Lung (tissue), 12 donors: ENCODE data around the gene FZD2. TPM values are rescaled to one million over a fixed set of nuclear protein-coding genes. Genes with fewer than 3 reads are reported as not detected.
"Not testable (repeated sequence)": the region's sequence is repeated elsewhere in the genome, so short reads cannot be mapped to it uniquely, and the experiment has no call there.

Source experiments
- ATAC-seq: fragments of 200-7000 bp; cut with Tn5 transposase; one replicate; pipeline ENCODE4 v1.9.1; 2020; ENCODE audit warnings: moderate number of reproducible peaks; ENCODE audit not compliant: insufficient read depth, low FRiP score
- DNase-seq, 3 donors: peaks; one replicate each; pipeline ENCODE4 v3.0.0-alpha.2; 2013 to 2017
- H3K27ac ChIP-seq, 2 donors: one replicate each; pipeline ENCODE4 v1.5.1; 2013; ENCODE audit warnings: mild to moderate bottlenecking in 2 of 2, moderate library complexity in 2 of 2, control low read depth in 1 of 2, inconsistent platforms in 1 of 2, low read depth in 1 of 2, low read length in 1 of 2
- H3K27me3 ChIP-seq, 3 donors: one replicate each; pipeline ENCODE4 v1.5.1; 2013; ENCODE audit warnings: low read length in 2 of 3; ENCODE audit not compliant: control insufficient read depth in 3 of 3, insufficient read depth in 3 of 3
- H3K36me3 ChIP-seq, 4 donors: one replicate each; pipeline ENCODE4 v1.5.1; 2013; ENCODE audit warnings: low read length in 4 of 4, mild to moderate bottlenecking in 1 of 4, moderate library complexity in 1 of 4; ENCODE audit not compliant: control insufficient read depth in 4 of 4, insufficient read depth in 4 of 4
- H3K4me1 ChIP-seq, 5 donors: one replicate each; pipeline ENCODE4 v1.5.1; 2013; ENCODE audit warnings: low read length in 5 of 5, mild to moderate bottlenecking in 2 of 5, moderate library complexity in 1 of 5; ENCODE audit not compliant: control insufficient read depth in 5 of 5, insufficient read depth in 5 of 5
- H3K4me3 ChIP-seq: one replicate; pipeline ENCODE4 v1.5.1; 2013; ENCODE audit warnings: mild to moderate bottlenecking, control low read depth, moderate library complexity
- H3K9ac ChIP-seq, 2 donors: one replicate each; pipeline ENCODE4 v1.5.1; 2013; ENCODE audit warnings: low read length in 2 of 2, control low read depth in 1 of 2; ENCODE audit not compliant: insufficient read depth in 1 of 2
- H3K9me3 ChIP-seq, 4 donors: one replicate each; pipeline ENCODE4 v1.5.1; 2013; ENCODE audit warnings: low read length in 3 of 4, mild to moderate bottlenecking in 1 of 4, moderate library complexity in 1 of 4; ENCODE audit not compliant: control insufficient read depth in 4 of 4, insufficient read depth in 3 of 4
- CTCF ChIP-seq: IDR thresholded peaks from 2 replicates; pipeline ENCODE4 v1.5.1; 2012; ENCODE audit warnings: mild to moderate bottlenecking; ENCODE audit errors: control extremely low read depth, extremely low read depth
- WGBS, 2 donors: extraction: QIAGEN DNeasy Blood & Tissue Kit; methylation state at CpG; one replicate each; pipeline ENCODE4 v1.1.7; 2013; 5-methylcytosine and 5-hydroxymethylcytosine counted together
- polyA plus RNA-seq, 2 donors: library from polyadenylated mRNA; stranded (reverse); fragments of 200-250 nt; gene quantifications; one replicate each; pipeline ENCODE4 v1.2.1, GENCODE V29; 2013
- total RNA-seq, 2 donors: library from RNA; depleted of rRNA in 1 of 2; stranded (reverse); fragments of >200 nt in 1 of 2; gene quantifications; one replicate each; pipeline ENCODE4 v1.2.1, GENCODE V29; 2014 to 2021
- donor health status: control.
- donor health status: control.
- donor health status: Bipolar disorder and iron deficiency.
- donor health status: healthy.
- donor health status: DM: yes; HTN: yes; CAD: no.

The FZD2 gene
- total and polyA plus RNA-seq, 4 donors, result 3.8 to 14.1 (median 6.9) TPM

- Histone ChIP-seq H3K4me3 (no peak overlapping the region), H3K27ac (peak overlapping the region in 1 of 2 donors; percentile 83), H3K27me3 (no peaks in the 10 kb centered on the region), H3K4me1 (peaks cover 0 to 4% (median 0%) of the 10 kb centered on the region in 5 donors), H3K9ac (no peak overlapping the region), H3K9me3 (no peaks in the 10 kb centered on the region), H3K36me3 (no peaks in the 10 kb centered on the region)
- ATAC-seq, result no peak
- 33 to 68% methylated on average over 2 of the region's 2 CpGs for WGBS, 2 donors
- DNase-seq, result peak; percentile 36 to 64 (median 58)
- TF ChIP-seq CTCF, result no peak
Measured at GRCh38 chr17:44587339-44587738, 30.1 kb downstream of the FZD2 start.

GRCh38 chr17:44589316-44590071 is 32.2 kb downstream of the FZD2 start:
- Histone ChIP-seq H3K4me1 (peaks cover 0 to 4% (median 0%) of the 10 kb centered on the region in 5 donors), H3K9me3 (no peaks in the 10 kb centered on the region), H3K27me3 (no peaks in the 10 kb centered on the region), H3K4me3 (no peak overlapping the region), H3K27ac (no peak overlapping the region), H3K9ac (no peak overlapping the region), H3K36me3 (no peaks in the 10 kb centered on the region)
- 63 to 65% methylated on average over 10 of the region's 10 CpGs for WGBS, 2 donors
- ATAC-seq, result no peak
- no peak for DNase-seq
- TF ChIP-seq CTCF, result no peak

- H3K9ac ChIP-seq, H3K9me3 ChIP-seq, H3K4me1 ChIP-seq, H3K36me3 ChIP-seq, ATAC-seq, H3K27me3 ChIP-seq, DNase-seq, H3K27ac ChIP-seq, H3K4me3 ChIP-seq: not testable (repeated sequence)
- 93 to 95% methylated on average over 1 of the region's 1 CpG for WGBS, 2 donors
Measured at GRCh38 chr17:44590072-44590462, 32.8 kb downstream of the FZD2 start.

- not testable (repeated sequence) for H3K27me3 ChIP-seq, H3K9me3 ChIP-seq, H3K9ac ChIP-seq, H3K36me3 ChIP-seq, H3K4me3 ChIP-seq, DNase-seq, H3K4me1 ChIP-seq, ATAC-seq, H3K27ac ChIP-seq
- WGBS, 2 donors, result 72 to 76% methylated on average over 2 of the region's 2 CpGs
Measured at GRCh38 chr17:44590762-44591161, 33.5 kb downstream of the FZD2 start.
